ENCODE measurements around the gene KIF13A.
"Not testable (repeated sequence)": the region's sequence is repeated elsewhere in the genome, so short reads cannot be mapped to it uniquely, and the experiment has no call there.

Gene KIF13A

DNA sequence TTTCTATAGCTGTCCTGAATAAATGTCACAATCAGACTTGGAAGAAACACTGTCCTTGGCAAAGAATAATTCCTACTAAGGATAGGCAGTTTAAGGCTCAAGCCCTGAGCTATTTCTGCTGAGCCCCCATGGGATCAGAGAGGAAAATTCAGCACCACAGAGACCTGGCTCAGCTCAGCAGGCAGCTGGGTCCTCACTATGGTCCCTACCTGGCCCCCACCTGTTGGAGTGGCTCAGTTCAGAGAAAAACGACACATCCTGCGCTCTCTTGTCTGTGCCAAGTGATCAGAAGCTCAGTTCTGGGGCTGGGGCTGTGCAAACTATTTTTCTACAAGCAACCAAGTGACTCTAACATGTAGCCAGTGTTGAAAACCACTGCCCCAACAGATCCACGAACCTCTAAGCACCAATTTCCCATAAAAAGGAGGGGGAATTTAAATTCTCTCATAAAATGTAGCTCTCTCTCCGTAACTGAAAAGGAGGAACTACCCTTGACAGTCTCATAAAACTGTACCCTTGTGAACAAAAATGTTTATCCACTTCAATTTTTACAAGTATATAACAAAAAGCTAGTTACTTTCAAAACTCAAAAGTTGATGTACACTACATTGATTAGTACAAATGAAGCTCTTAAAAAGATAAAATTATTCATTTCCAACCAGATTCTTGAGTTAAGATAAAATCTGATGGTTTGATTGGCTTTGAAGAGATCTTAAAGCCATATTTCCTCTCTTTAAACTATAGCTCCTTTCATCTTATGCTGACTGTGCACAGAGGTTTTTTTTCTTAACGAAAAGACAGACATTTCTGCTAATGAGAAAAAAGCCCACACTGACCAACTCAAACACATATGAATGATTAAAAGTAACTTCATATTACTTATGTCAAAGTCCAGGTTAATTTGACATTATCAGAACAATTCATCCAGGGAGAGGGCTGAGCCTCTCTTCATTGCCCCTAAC lies 52.0 kb downstream of the KIF13A start:
- no peak for DNase-seq

DNA sequence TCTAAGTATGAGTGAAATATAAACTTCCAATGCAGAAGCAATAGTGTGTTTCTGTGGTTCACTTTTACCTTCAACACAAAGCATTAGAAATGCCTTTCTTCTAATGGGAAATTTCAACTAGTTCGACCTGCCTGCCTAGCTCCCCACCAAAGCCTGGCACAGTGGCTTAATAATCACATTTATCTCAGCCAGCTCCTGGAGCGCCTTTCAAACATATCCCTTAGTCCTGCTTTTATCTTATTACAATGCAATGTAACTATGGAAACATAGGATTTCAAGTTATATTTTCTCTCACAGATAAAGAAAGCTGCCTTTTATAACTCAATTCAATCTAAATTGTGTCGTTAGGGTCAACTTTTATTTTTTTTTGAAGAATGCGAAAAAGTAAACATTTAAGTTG lies 53.7 kb downstream of the KIF13A start:
- no peak for DNase-seq

DNA sequence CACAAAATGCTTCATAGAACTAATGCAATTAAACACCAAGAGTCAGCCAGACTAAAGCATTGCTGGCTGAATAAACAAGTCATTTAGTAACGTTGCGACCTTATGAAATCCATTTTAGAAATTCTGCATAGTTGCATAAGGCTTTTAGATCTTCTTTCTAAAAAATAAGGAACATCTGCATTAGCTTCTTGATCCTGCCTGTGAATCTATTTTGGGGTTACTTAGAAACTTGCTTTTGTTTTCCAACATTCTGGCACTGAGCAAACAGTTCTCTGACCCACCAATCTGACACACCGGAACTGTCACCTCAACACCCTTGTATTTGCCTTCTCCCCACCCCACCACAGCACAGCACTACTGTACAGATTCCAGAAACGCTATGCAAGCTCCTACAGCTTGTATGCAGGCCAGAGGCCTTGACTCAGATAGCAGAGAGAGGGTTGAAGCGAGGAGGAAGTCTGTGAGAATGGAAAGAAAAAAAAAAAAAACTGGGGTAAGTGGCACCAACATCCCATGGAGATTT lies 55.0 kb downstream of the KIF13A start:
- DNase-seq, result peak in 1 of 56 donors; percentile 6

DNA sequence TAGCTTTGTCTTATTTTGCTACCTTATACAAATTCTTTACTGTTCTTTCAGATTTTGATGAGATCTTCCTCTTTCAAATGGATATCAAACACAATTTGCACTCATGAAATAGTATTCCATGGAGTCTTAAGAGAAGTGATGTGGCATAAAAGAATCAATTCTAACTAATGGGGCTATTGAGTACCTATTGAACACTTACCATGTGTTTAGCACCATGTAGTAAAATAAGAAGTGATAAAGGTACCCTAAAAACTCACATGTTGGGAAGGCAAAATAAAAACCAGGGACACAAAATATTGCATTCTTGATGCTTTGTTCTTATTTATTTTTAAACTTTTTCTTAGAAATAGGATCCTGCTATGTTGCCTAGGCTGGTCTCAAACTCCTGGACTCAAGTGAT lies 56.2 kb downstream of the KIF13A start:
- no peak for DNase-seq

DNA sequence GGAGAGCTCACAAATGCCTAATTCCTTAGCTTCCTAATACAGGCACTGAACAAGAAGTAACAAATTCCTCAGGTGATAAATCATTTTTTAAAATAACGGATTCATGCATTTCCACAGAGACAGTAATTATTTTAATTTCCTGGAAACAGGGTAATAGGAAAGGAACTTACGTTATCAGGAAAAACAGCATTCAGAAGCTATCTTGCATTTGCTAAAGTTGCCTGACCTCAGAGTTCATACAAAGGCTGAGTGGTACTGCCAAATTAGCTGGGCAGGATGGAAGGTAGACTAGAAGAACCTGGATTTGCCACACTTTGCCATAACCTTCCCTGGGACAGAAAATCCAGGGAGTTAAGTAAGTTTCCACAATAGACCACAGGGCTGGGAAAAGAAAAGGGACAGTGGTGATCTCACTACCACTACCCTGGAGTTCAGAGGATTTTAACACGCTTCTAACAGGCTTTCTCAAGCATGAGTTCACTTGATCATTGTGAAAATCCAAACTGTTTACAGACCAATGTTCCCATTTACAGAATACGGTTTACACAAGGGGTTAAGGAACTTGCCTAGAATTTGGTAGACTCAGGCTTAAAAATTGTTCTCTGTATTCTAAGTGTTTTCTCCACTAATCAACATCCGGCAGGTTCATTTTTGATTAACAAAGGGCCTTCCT lies 57.0 kb downstream of the KIF13A start:
- DNase-seq, result no peak

DNA sequence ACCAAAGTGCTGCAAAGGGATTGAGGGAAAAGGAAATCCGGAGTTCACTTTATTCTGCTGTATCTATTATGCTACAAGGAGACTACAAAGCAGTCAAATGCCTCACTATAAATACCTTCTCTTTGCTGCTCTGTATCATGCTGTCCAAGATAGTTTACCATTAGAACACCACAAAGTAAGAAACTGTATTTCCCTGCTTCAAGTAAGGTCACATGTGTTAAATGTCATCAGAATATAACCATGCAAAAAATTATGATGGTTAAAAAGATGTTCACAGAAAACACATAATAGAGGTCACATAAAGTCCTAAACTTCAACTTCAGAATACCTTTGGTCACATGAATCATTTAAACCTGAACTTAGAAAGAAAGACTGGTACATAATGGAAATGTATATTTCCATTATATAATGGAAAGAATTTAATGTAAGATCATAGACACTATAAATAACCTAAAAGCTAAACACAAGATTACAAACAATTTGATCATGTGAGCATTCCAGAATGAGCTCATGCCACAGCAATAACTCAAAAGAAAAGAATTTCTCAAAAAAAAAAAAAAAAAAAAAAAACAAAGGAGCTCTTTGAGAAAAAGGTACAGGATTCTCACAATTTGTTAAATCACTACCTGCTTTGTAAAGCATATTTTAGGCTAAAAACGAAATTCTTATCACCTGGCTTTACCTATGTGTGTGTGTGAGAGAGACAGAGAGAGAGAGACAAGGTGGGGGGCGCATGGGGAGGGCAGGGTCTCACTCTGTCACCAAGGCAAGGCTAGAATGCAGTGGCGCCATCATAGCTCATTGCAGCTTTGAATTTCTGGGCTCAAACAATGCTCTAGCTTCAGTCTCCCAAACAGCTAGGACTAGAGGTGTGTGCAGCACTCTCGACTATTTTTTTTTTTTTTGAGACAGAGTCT lies 58.7 kb downstream of the KIF13A start:
- DNase-seq, result no peak

DNA sequence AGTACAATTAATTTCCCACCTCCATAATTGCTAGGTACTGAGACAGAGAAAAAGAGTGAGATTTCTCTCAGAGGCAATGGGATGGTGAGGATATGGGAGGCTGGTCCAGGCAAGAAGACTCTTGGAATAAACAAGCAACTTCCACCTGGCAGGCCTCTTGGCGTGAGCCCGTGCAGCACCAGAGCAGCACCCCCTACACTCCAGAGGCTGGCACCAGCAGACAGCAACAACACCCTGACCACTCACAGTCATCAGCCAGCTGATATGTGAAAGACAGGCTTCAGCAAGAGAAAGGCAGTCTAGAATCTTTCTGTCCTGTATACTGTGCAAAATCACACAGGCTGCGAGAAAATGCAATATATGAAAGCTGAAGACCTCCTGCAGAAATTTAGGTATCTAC lies 59.7 kb downstream of the KIF13A start:
- peak in 16 of 56 donors; percentile 2 to 37 (median 13) for DNase-seq

DNA sequence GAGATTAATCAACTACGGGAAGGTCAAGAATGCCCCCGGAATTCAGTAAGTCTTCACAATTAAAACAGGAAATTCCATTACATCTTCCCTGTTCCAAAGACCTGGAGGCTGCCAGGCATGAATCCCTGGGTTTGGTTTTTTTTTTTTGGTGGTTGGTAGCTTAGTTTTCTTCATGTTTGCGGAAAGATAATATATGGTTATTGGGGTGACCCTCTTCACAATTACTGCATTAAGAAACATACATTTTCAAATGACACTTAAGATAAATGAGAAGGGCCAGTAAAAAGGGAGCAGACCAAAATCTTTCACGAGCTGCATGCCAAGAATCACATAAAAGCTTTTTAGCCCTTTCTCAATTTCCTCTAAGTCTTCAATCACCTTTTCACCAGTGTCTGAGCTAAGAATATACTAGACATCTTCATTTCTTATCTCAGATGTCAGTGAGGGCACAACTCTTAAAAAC lies 64.0 kb downstream of the KIF13A start:
- no peak for DNase-seq

DNA sequence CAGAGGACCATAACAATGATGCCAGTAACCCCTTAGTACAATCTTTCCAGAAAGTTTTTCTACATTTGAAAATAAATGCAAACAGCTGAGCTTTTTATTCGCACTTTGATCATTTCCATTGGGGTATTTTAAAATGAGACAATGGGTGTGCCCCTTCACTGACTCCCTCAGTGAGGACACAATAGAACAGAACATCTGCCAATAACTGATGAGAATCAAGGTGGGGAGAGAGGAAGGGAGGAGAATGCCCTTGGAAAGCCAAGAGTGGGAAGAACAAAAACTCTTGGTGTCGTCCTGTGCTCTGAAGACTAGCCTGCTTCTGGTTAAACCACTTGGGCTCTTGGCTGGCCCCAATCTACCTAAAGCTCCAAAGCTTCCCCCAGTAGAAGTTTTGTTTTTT lies 66.0 kb downstream of the KIF13A start:
- no peak for DNase-seq

DNA sequence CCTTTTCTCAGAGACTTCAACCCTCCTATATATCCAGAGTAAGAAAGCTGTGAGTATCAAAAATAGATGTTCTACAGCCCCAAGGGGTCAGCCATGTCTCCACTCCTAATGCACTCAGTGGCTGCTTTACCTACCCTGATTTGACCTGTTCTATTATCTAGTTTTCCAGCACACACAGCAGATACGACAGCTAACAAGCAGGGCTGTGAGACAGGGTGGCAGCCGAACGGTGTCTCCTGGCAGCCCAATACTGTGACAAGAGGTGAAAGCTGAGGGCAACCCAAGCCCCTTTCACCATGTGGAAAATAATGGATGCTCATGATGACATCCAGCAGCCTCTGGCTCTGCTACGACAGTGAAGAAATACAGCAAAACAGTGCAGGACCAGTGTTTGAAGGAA lies 67.9 kb downstream of the KIF13A start:
- no peak for DNase-seq

DNA sequence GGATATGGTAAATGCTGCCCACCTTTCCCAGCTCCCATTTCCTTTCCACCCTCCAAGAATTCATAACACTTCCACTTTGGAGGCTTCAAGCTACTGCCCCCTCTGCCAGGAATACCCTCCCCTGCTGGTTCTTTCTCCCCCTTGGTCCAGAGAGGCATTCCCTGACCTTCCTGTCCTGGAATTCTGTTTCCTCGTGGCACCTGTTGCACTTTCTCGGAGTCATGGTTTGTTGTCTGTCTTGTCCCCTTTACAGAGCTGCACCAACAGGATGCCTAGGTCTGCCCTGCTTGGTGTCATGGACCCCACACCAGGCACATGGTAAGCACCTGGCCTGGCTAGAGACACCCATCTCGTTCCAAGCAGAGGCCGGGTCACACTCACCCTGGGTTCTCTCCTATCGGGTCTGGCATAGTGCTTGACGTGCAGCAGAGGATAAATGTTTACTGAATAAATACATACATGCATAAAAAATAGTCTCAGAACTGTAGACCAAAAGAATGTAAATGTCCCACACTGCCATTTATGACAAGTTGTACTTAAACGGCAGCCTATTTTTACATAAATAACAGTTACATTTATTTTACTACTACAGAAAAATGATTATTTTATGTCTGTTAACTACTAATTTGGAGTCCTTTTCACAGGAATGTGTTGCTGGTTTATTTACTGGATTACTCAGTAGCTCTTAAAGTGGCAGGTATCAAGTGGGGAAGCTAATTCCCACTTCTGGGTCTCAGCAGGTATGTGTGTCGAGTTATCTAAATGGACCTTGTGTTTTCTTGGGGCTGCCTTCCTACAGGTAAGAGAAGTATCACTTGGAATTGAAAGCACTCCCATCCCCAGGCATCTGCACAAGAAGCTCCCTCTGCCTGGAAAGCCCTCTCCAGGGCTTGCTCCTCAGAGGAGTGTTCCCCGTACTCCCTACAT lies 69.3 kb downstream of the KIF13A start:
- no peak for DNase-seq

DNA sequence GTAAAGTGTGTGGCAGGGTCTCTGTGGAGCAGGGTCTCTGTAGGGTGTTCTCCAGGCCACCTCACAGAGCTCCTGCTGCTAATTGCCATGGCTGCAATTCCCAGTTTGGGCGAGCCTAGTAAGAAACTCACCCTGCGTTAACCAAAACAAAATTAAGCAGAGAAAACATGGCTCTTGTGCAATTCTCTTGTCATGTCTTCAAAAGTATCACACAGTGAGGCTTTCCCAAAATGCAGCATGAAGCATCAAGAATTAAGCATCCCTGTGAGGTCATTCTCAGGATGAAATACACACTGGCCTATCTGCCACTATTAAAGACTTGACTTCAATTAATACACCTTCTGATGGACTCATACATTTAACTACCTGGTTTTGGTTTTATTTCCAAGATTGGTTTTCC lies 72.8 kb downstream of the KIF13A start:
- DNase-seq, result no peak

DNA sequence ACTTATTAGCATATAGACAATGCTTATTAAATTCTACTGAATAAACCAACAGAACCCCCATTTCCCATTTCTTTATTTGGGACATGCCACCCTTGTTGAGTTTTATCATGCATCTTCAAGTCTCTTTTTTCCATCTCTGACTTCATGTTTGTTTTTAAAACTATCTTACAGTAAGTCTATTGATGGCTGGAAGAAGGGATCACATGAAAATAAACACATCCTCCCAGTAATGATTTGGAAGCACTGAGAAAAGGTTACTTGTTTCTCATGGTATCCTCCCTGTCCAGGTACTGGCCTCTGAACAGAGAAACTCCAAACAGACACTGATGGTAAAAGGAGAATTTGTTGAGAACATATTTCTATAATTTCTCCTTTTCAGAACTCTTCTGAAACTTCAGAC lies 74.9 kb downstream of the KIF13A start:
- no peak for DNase-seq

DNA sequence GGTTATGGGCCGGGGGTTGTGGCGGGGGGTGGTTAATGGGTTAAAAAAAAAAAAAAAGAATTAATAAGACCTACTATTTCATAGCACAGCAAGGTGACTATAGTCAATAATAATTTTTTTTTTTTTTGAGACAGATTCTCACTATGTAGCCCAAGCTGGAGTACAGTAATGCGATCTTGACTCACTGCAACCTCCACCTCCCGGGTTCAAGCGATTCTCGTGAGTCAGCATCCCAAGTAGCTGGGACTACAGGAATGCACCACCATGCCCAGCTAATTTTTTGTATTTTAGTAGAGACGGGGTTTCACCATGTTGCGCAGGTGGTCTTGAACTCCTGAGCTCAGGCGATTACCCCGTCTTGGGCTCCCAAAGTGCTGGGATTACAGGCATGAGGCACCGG lies 75.8 kb downstream of the KIF13A start:
- DNase-seq, result not testable (repeated sequence)

DNA sequence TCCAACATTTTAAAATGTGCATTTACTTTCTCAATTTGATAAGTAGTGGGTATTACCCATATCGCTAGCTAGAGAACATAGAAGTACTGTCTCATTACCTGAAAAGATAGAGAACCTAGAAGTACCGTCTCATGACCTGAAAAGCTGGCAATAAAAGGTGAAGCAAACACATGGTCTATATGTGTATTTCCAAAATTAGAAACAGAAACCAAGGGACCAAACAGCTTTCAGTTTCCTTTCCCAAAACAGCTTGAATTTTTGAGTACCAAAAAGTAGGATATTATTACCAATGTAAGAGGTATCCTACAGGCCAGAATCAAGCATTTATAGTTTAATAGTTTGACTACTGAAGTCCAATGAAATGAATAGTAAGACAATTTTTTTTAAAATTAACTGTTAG lies 77.2 kb downstream of the KIF13A start:
- no peak for DNase-seq

DNA sequence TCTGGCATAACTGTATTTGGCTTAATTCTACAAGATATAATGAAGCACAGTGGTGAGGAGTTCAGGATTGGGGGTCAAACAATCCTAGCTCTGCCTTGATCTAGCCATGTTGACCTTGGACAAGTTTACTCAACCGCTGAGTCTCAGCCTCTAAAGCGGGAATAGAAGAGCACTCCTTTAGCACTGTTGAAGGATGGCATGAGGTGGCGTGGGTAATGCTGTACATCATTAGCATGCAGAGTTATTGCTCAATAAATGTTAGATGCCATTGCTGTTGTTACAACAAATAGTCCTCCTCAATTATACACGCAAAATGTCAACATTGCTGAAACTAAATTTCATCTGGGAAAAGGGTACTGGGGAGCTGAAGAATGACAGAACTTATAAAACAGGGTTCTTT lies 78.6 kb downstream of the KIF13A start:
- DNase-seq, result no peak

DNA sequence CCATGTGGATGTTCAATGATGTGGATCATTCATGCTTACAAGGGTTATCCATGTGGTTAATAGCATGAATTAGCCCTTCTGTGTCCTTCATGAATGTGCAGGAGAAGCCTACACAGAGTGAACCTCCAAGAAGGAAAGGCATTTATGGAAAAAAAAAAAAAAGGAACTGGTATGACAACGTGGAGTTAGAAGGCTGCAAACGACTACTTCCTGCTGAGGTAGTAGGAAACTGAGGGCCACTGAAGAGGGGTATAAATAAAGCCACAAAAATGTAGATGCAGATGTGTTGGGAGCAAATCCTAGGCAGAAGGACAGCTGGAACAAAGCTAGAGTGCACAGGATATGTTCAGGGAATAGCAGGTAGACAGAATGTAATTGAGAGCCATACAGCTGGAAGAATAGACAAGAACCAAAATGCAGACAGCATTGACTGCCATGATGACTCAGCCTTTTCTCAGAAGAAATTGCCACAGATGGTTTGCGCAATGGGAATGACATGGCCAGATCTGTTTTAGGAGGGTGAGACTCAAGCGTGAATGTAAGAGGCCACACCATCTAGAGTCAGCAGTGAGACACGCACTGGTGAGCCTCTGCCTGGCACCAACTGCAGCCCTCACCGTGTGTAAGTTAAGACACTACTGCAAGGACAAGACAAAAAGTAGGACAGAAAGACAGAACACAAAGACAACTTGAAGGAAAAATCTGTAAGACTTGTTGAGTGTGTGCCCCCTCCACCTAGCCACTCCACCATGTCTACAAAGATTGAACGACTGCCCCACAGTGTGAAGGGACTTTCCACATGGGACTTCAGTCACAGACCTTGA lies 79.8 kb downstream of the KIF13A start:
- peak in 12 of 56 donors; percentile 2 to 36 (median 14) for DNase-seq

DNA sequence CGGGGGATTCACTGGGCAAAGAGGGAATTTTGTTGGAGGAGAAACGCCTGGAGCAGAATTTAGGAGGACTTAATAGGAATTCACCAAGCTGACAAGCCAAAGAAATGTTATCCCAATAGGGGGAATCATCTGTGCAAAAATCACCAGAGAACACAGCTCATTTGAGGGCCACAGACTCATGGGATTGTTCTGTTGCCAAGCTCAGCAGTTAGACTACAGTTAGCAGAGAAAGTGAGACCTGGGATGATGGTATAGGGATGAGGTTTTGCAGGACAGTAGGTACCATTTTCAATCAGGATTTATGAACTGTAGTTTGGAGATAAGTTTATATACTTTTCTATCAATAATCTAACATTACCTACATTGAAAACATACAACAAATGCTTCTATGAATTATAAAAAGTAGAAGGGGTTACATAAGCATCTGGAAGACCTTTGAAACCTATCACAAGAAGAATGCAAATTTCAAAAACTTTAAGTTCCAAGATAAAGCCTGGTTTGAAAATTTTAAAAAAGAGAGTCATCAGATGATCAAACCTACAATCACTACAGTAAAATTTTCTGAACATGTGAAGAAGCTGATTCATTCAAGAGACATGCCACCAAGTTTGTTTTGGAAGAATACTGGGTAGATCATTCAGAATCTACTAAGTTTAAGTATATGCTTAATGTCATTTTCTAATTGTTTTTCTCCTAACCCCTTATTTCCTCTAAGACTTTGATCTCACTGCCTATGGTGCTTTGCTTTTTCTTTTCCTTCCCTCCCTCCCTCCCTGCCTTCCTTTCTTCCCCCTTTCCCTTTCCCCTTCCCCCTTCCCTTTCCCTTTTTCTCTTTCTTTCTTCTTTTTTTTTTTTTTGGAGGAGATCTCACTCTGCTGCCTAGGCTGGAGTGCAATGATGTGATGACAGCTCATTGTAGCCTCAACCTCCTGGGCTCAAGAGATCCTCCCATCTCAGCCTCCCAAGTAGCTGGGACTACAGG lies 81.5 kb downstream of the KIF13A start:
- DNase-seq, result no peak
